HG03097 (cell line): ENCODE measurements around the gene PRSS56.

Source experiments
- ATAC-seq: cut with Tn5 transposase; IDR thresholded peaks from one replicate; pipeline ENCODE4 v1.9.1; 2021; ENCODE audit not compliant: unreplicated experiment, low FRiP score

PRSS56 gene

DNA sequence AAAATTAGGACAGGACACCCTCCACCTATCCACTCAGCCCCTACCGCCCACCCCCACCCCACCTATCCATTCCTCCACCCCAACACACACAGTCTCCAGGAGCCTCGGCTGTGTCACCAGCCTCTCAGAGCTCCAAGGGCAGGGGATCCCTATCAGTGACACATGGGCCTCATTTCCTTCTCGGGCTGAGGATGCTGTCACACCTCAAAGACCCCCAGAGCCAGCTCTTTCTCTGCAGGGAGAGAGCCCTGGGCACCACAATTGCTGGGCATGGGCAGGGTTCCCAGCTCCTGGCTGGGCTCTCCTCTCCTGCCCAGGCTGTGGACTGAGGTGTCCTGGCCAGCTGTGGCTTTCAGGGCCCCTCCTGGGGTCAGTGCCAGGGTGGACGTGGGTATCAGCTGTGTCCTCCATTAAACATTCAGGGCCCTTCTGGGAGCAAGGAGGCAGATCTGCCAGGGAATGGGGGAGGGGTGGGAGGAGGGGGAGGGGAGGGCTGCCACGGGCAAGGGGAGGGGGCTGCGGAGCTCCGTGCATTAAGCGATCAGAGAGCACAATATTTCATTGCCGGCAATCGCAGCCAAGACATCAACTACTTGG, 18.3 kb upstream of the PRSS56 start:
- ATAC-seq, result no peak

GRCh38 chr2:232502511-232502910, 17.7 kb upstream of the PRSS56 start:
- no peak for ATAC-seq

DNA sequence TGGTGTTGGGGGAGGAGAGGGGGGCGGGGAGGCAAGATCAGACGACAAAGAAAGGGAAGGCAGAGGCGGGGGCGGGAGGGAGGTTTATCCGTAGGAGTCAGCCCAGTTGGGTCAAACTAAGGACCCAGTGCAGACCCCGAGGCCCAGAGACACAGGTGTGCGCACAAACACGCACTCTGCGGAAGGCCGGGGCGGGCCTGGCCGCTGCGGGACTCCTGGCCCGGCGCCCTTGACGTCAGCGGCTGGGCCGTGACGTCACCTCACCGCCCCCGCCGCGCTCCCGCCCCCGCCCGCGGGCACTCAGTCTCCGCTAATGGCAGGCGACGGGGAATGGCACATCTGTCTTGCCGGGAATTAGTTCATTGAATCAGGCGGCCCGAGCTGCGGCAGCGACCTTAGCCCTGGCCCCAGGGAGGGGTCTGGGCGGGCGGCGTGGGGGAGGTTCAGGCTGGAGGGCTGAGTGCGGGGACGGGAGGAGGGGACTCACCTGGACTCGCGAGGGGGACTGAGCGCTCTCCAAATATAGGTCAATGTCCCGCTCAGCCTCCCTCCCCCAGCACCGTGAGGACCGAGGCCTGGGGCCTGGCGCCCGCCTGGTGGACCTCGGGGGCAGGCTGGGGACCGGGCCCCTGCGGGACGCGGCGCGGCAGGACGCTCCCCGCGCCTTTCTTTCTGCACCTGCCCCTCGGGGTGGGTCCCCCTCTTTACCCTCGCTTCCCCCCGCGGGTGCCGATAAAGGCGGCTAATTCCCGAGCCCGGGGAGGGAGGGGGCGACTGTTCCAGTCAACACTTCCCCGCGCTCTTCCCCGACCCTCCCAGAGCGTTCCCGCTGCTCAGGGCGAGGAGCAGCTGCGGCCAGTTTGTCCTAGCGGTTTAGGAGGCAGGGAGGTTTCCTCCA, 17.0 kb upstream of the PRSS56 start:
- ATAC-seq, result no peak

- ATAC-seq, result no peak
These were observed 16.3 kb upstream of the PRSS56 start for GRCh38 chr2:232503809-232504323.

- no peak for ATAC-seq
These were observed 15.8 kb upstream of the PRSS56 start for GRCh38 chr2:232504438-232504837.

DNA sequence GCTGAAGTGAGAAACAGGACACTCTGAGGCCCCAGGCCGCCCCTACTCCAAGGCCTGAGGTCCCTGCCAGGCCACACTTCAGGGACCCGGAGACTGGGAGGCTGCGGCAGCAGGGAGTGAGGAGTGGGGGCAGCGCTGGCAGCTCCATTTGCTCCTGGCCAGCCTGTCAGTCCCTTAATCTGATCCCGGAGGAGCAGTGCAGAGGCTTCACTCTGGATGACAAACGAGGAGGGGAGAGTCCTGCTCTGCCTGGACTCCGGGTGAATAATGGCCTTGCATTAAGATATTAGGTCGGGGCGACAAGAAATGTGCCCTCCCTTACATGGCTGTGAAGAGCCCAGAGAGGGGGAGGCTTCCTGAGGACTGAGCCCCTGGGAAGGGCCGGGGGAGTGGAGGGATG, 14.3 kb upstream of the PRSS56 start:
- no peak for ATAC-seq

DNA sequence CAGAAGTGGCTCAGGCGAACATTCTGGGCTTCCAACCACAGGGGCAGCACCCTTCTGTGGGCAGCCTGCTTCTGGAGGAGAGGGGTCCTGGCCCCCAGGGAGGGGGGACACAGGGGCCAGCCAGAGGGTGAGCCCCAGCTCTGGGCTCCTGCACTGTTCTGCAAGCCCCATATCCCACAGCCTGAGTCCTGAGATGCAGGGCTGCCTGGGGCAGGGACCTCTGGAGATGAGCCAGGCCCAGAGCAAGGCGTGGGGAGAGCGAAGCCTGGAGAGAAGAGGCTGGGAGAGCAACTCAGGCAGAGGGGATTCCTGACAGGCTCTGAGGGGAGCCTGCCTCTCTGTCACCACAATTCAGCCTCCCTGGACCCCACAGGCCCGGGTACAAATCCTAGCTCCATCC, 13.5 kb upstream of the PRSS56 start:
- no peak for ATAC-seq

GRCh38 chr2:232508251-232508650, 11.9 kb upstream of the PRSS56 start:
- ATAC-seq, result no peak

DNA sequence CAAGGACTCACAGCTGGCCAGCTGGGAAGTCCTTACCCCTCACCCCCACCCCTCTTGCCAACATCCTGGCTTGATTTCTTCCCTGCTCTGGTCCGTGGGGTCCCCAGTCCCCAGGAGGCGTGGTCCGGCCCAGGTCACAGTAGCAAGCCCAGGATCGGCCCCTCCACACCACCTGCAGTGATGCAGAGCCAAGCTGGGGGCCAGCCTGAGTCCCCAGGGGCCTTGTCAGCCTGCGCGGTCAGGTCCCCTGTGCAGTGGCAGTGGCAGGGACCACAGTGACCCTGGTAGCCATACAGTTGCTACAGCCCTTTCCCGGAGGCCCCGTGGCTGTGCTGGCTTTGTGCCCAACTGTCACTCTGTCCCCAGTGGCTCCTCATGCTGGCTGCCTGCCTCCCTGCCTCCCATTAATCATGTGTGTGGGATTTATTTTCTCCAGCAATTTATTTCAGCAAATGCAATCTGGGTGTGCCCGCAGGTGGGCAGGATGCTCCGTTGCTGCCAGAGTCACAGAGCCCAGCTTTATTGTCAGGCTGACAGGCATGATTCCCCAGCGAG, 8.8 kb upstream of the PRSS56 start:
- no peak for ATAC-seq

- no peak for ATAC-seq
These were observed 7.6 kb upstream of the PRSS56 start for GRCh38 chr2:232512602-232513001.

GRCh38 chr2:232513353-232513752, 6.8 kb upstream of the PRSS56 start:
- no peak for ATAC-seq

- no peak for ATAC-seq
These were observed 4.5 kb upstream of the PRSS56 start for GRCh38 chr2:232515639-232516038.

DNA sequence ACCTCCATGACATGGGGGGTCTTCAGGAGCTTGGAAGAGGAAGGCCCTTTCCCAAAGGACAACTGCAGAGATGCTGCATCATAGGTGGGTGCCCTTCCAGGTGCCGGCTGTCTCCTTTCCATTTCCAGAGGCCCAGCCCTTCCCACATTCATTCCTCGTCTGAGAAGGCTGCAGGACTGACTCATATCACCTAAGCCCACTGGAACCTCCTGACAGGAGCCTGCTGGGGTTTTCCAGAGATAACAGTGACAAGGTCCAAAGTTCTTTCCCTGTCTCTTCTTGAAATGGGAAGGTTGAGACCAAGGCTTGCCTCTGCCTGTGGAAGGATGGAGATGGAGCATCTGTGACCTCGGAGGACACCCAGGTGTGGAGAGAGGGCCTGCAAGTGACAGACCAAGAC, 3.6 kb upstream of the PRSS56 start:
- no peak for ATAC-seq

GRCh38 chr2:232518844-232519243, 1.3 kb upstream of the PRSS56 start:
- ATAC-seq, result no peak

DNA sequence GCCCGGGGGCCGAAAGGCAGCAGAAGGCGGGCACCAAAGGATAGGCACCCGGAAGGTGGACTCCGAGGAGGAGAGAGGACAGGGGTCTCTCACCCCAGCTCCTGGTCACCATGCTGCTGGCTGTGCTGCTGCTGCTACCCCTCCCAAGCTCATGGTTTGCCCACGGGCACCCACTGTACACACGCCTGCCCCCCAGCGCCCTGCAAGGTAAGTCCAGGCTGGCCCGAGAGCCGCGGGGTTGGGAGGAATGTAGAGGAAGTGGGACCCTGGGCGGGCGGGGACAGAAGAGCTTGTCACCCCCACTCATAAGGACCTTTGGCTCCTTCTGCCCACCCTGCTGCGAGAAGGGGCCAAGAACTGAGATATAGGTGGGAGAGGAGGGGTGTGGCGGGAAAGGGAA, 301 bp downstream of the PRSS56 start:
- ATAC-seq, result no peak

- ATAC-seq, result no peak
These were observed 910 bp downstream of the PRSS56 start for GRCh38 chr2:232521098-232521497.

DNA sequence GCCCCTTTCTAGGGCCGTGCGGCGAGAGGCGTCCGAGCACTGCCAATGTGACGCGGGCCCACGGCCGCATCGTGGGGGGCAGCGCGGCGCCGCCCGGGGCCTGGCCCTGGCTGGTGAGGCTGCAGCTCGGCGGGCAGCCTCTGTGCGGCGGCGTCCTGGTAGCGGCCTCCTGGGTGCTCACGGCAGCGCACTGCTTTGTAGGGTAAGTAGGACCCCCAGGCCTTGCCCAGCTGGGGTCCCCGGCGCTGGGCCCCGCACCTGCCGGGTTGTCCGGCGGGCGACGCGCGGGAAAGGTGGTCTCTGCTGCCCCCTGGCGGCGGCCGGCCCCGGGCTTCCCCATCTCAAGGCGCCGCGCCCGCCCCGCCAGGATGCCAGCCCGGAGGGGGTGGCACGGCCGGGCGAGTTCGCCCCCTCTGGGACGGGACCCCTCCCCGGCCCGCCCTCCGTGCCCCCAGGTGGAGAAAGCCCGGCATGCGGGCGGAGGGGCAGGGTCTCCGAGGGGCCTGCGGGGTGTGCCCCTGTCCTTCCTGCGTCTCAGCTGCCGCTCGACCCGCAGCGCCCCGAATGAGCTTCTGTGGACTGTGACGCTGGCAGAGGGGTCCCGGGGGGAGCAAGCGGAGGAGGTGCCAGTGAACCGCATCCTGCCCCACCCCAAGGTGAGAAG, 1.9 kb downstream of the PRSS56 start:
- ATAC-seq, result no peak

- no peak for ATAC-seq
These were observed 2.6 kb downstream of the PRSS56 start for GRCh38 chr2:232522623-232523401.

DNA sequence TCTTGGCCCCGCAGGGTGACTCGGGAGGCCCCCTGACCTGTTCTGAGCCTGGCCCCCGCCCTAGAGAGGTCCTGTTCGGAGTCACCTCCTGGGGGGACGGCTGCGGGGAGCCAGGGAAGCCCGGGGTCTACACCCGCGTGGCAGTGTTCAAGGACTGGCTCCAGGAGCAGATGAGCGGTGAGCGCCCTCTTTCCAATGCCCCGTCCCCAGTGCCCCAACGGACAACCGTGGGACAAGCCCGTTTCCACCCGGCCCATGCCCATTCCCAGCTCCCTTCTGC, 3.2 kb downstream of the PRSS56 start:
- no peak for ATAC-seq

DNA sequence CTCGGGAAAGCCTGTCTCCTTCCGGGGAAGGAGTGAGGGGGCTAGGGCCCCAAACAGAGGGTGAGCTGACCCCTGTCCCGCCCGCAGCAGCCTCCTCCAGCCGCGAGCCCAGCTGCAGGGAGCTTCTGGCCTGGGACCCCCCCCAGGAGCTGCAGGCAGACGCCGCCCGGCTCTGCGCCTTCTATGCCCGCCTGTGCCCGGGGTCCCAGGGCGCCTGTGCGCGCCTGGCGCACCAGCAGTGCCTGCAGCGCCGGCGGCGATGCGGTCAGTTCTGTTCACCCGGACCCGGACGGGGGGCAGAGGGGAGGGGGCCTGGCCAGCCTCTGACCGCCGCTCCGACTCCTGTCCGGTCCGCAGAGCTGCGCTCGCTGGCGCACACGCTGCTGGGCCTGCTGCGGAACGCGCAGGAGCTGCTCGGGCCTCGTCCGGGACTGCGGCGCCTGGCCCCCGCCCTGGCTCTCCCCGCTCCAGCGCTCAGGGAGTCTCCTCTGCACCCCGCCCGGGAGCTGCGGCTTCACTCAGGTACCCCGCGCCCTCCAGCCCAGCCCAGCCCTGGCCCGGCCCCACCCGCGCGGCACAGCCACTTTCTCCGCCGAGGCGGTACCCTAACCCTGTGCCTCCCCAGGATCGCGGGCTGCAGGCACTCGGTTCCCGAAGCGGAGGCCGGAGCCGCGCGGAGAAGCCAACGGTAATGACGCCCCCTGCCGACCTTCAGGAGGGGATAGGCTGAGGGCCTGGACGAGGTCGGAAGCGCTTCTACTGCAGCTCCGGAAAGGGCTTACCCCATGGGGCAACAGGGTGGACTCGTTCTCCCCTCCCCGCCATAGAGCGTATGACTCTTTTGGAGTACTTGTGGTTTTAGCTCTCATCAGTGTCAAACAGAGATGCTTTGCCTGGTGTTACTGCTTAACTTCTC, 3.8 kb downstream of the PRSS56 start:
- ATAC-seq, result no peak
